ENCODE measurements around the gene C10orf143. TPM values are rescaled to one million over a fixed set of nuclear protein-coding genes. Genes with fewer than 3 reads are reported as not detected.

The C10orf143 gene
- total RNA-seq, 1 experiment from 2014 or later, result 1.6 TPM

- peak; percentile 21; the same call in 1 of the 2 replicates for TF ChIP-seq ZNF281 (CRISPR knock-in tag; IDR thresholded peaks at IDR 0.05)
- TF ChIP-seq SMAD4 (CRISPR knock-in tag; IDR thresholded peaks at IDR 0.05), result 0 out of 2 replicates have a peak, but pooled peaks have one; percentile 31
- TF ChIP-seq IRF1 (CRISPR knock-in tag; IDR thresholded peaks at IDR 0.05), result 0 out of 2 replicates have a peak, but pooled peaks have one; percentile 66
- no peak for TF ChIP-seq ATF3 (CRISPR knock-in tag; conservative IDR thresholded peaks at IDR 0.05)
Measured at GRCh38 chr10:130110246-130111112, at the start of gene C10orf143 (continued).

- Mint-ChIP-seq H3K27me3 (ENCODE audit: low read depth) (no peaks in the 10 kb centered on the region), H3K9me3 (no peaks in the 10 kb centered on the region), H3K36me3 (peaks cover 36% of the 10 kb centered on the region), H3K4me1 (peaks cover 40% of the 10 kb centered on the region), H3K4me3 (no peak overlapping the region), H3K27ac (no peak overlapping the region)
- POLR2A ChIA-PET, result no interaction called here
- no peak for ATAC-seq
- DNase-seq (ENCODE audit: low spot score), result no peak
- CTCF ChIA-PET, result interaction anchor here (0.8 to 2.0 kb wide), 2 partner anchors 20 to 115 kb away, joined by 4 to 6 read pairs; no protein-coding TSS in a partner anchor
- TF ChIP-seq RELA (CRISPR knock-in tag; IDR thresholded peaks at IDR 0.05; ENCODE audit: borderline replicate concordance) (no peak), SOX15 (CRISPR knock-in tag; IDR thresholded peaks at IDR 0.05) (no peak), PRDM15 (CRISPR knock-in tag; IDR thresholded peaks at IDR 0.05) (no peak), ERG (CRISPR knock-in tag; IDR thresholded peaks at IDR 0.05) (no peak), MAX (CRISPR knock-in tag; IDR thresholded peaks at IDR 0.05) (no peak), AFF4 (CRISPR knock-in tag; IDR thresholded peaks at IDR 0.05; ENCODE audit: borderline replicate concordance) (no peak), CREB1 (CRISPR knock-in tag; IDR thresholded peaks at IDR 0.05) (no peak), SMAD3 (CRISPR knock-in tag; IDR thresholded peaks at IDR 0.05; ENCODE audit: borderline replicate concordance) (no peak), ZSCAN18 (CRISPR knock-in tag; IDR thresholded peaks at IDR 0.05) (no peak), PREB (CRISPR knock-in tag; IDR thresholded peaks at IDR 0.05; ENCODE audit: borderline replicate concordance) (no peak), USF2 (CRISPR knock-in tag; IDR thresholded peaks at IDR 0.05) (no peak)
Measured at GRCh38 chr10:130159192-130159794, 48.7 kb upstream of the C10orf143 start.

Data from WTC11 (cell line).